Kidney (tissue), 14 donors: Measurements from ENCODE around the gene ZDHHC1. TPM values are rescaled to one million over a fixed set of nuclear protein-coding genes. Genes with fewer than 3 reads are reported as not detected.
A peak's percentile ranks its signal among the peaks of the same experiment; 100 is the strongest.

Experiments
- DNase-seq, 5 donors: peaks; one replicate each; pipeline ENCODE4 v3.0.0-alpha.2; 2013 to 2020
- FAIRE-seq: peaks from 2 replicates; lab custom pipeline; 2012; peaks lifted over from hg19 to GRCh38; lab: Jason Lieb, UNC
- H3K27ac ChIP-seq, 2 donors: one replicate each; pipeline ENCODE4 v1.7.0; 2013; ENCODE audit warnings: low read depth in 2 of 2, low read length in 2 of 2, inconsistent platforms in 1 of 2
- H3K27me3 ChIP-seq: one replicate; pipeline ENCODE4 v1.7.1; 2013; ENCODE audit warnings: low read length, inconsistent platforms; ENCODE audit not compliant: control insufficient read depth, insufficient read depth
- H3K36me3 ChIP-seq, 3 donors: one replicate each; pipeline versions ENCODE4 v1.7.0 to v1.7.1; 2013; ENCODE audit warnings: low read length in 3 of 3, control low read depth in 1 of 3, inconsistent platforms in 1 of 3; ENCODE audit not compliant: insufficient read depth in 3 of 3, control insufficient read depth in 2 of 3
- H3K4me1 ChIP-seq, 3 donors: one replicate each; pipeline versions ENCODE4 v1.7.0 to v1.7.1; 2013; ENCODE audit warnings: low read length in 3 of 3, inconsistent platforms in 1 of 3, low read depth in 1 of 3; ENCODE audit not compliant: control insufficient read depth in 2 of 3, insufficient read depth in 2 of 3
- H3K4me3 ChIP-seq, 3 donors: one replicate each; pipeline versions ENCODE4 v1.7.0 to v1.8.1; 2013; ENCODE audit warnings: low read length in 3 of 3, control low read depth in 1 of 3, inconsistent platforms in 1 of 3
- H3K9ac ChIP-seq, 3 donors: one replicate each; pipeline versions ENCODE4 v1.7.0 to v1.7.1; 2013; ENCODE audit warnings: low read length in 3 of 3, control low read depth in 1 of 3, inconsistent platforms in 1 of 3
- H3K9me3 ChIP-seq, 3 donors: one replicate each; pipeline versions ENCODE4 v1.7.0 to v1.7.1; 2013; ENCODE audit warnings: low read length in 3 of 3, control low read depth in 1 of 3, inconsistent platforms in 1 of 3; ENCODE audit not compliant: control insufficient read depth in 2 of 3, insufficient read depth in 1 of 3
- CTCF ChIP-seq: IDR thresholded peaks from 3 replicates; pipeline ENCODE4 v1.5.1; 2012; ENCODE audit warnings: mild to moderate bottlenecking, moderate library complexity, borderline replicate concordance; ENCODE audit not compliant: insufficient read depth; ENCODE audit errors: extremely low read depth
- intact Hi-C: fragments of 100-400 bp; cut with DNase I; formaldehyde crosslinking; loops from one replicate; pipeline ENCODE4 v1.11.1; 2022
- polyA plus RNA-seq: library from polyadenylated mRNA; stranded (reverse); fragments of 350-450 nt; fragmentation: Illumina TruSeq; extraction: RNeasy Lipid Tissue Mini Kit (QIAGEN cat#74804); gene quantifications from one replicate; pipeline ENCODE4 v1.2.3, GENCODE V29; 2014; ENCODE audit warnings: low read depth, low replicate concordance; ENCODE audit not compliant: insufficient read depth
- total RNA-seq: library from RNA; stranded (reverse); fragmentation: NEBNext Ultra II Directional; extraction: Animal tissue kit (Norgen Biotek cat#: 25700); gene quantifications from one replicate; pipeline ENCODE4 v1.2.1, GENCODE V29; 2021
- donor health status: control.
- donor health status: control.
- donor health status: control.
- donor health status: control.
- donor health status: control.
- donor health status: DM: yes; HTN: yes; CAD: no.
- donor health status: Normal renal cell carcinoma (clear cell type).

ZDHHC1 gene
- total and polyA plus RNA-seq, 2 donors from 2014 or later = 14.6 to 23.6 TPM

GRCh38 chr16:67423611-67424260 is 7.5 kb upstream of the ZDHHC1 start:
- H3K4me1 ChIP-seq = peaks cover 0 to 11% (median 8%) of the 10 kb centered on the region in 3 donors
- no peak for TF ChIP-seq CTCF

GRCh38 chr16:67423015-67423414 is 6.7 kb upstream of the ZDHHC1 start:
- intact Hi-C loops = no loop called here
- Histone ChIP-seq H3K36me3 (no peaks in the 10 kb centered on the region), H3K9ac (no peak overlapping the region), H3K27me3 (no peaks in the 10 kb centered on the region), H3K4me3 (no peak overlapping the region), H3K27ac (no peak overlapping the region), H3K9me3 (no peaks in the 10 kb centered on the region), H3K4me1 (peaks cover 0 to 4% (median 3%) of the 10 kb centered on the region in 3 donors)
- DNase-seq (no peak), FAIRE-seq (no peak)
- TF ChIP-seq CTCF = no peak

More at GRCh38 chr16:67423611-67424260, 7.5 kb upstream of the ZDHHC1 start:
- intact Hi-C loops = no loop called here
- Histone ChIP-seq H3K36me3 (no peaks in the 10 kb centered on the region), H3K27me3 (no peaks in the 10 kb centered on the region), H3K27ac (peak overlapping the region in 1 of 2 donors; percentile 19), H3K9me3 (no peaks in the 10 kb centered on the region), H3K9ac (no peak overlapping the region), H3K4me3 (no peak overlapping the region)
- DNase-seq (no peak), FAIRE-seq (no peak)

- H3K27ac ChIP-seq = no peak overlapping the region
- DNase-seq (no peak), FAIRE-seq (no peak)
- H3K9me3 ChIP-seq = no peaks in the 10 kb centered on the region
- no peaks in the 10 kb centered on the region for H3K36me3 ChIP-seq
- no peaks in the 10 kb centered on the region for H3K27me3 ChIP-seq
- no peaks in the 10 kb centered on the region for H3K4me1 ChIP-seq
- TF ChIP-seq CTCF = no peak
- no peak overlapping the region for H3K9ac ChIP-seq
- no peak overlapping the region for H3K4me3 ChIP-seq
- intact Hi-C loops = no loop called here
Observed at GRCh38 chr16:67421030-67421429, 4.8 kb upstream of the ZDHHC1 start.
